HG03442 (cell line): Measurements from ENCODE around the gene TAF11.
"Not testable (repeated sequence)": the region's sequence is repeated elsewhere in the genome, so short reads cannot be mapped to it uniquely, and the experiment has no call there.

ENCODE experiments used
- ATAC-seq: cut with Tn5 transposase; IDR thresholded peaks from one replicate; pipeline ENCODE4 v1.9.1; 2021; ENCODE audit warnings: mild to moderate bottlenecking, moderate library complexity; ENCODE audit not compliant: unreplicated experiment

The TAF11 gene

GRCh38 chr6:34867484-34867883, 20.4 kb downstream of the TAF11 start:
- no peak for ATAC-seq

GRCh38 chr6:34866509-34866908, 21.3 kb downstream of the TAF11 start:
- no peak for ATAC-seq

GRCh38 chr6:34865107-34865506, 22.7 kb downstream of the TAF11 start:
- no peak for ATAC-seq

- ATAC-seq = no peak
These were observed 23.8 kb downstream of the TAF11 start for GRCh38 chr6:34864007-34864406.

GRCh38 chr6:34860776-34861175, 27.1 kb downstream of the TAF11 start:
- ATAC-seq = no peak

- ATAC-seq = no peak
These were observed 27.9 kb downstream of the TAF11 start for GRCh38 chr6:34859951-34860350.

GRCh38 chr6:34858681-34859080, 29.2 kb downstream of the TAF11 start:
- ATAC-seq = no peak

GRCh38 chr6:34855463-34855862, 32.4 kb downstream of the TAF11 start:
- ATAC-seq = no peak

- ATAC-seq = no peak
These were observed 35.3 kb downstream of the TAF11 start for GRCh38 chr6:34852406-34853085.

- no peak for ATAC-seq
These were observed 36.5 kb downstream of the TAF11 start for GRCh38 chr6:34851361-34851760.

GRCh38 chr6:34849066-34849465, 38.8 kb downstream of the TAF11 start:
- not testable (repeated sequence) for ATAC-seq

GRCh38 chr6:34839666-34840352, 48.0 kb downstream of the TAF11 start:
- no peak for ATAC-seq

GRCh38 chr6:34837528-34837927, 50.3 kb downstream of the TAF11 start:
- no peak for ATAC-seq

GRCh38 chr6:34836451-34836850, 51.4 kb downstream of the TAF11 start:
- no peak for ATAC-seq

GRCh38 chr6:34836008-34836407, 51.8 kb downstream of the TAF11 start:
- no peak for ATAC-seq

- ATAC-seq = no peak
These were observed 52.9 kb downstream of the TAF11 start for GRCh38 chr6:34834789-34835518.

GRCh38 chr6:34832942-34833341, 54.9 kb downstream of the TAF11 start:
- no peak for ATAC-seq

GRCh38 chr6:34829137-34829536, 58.7 kb downstream of the TAF11 start:
- ATAC-seq = no peak
